HCT116 (cell line): Measurements from ENCODE around the gene PRKG1.

Experiments
- POLR2A ChIP-seq: IDR thresholded peaks from 2 replicates; pipeline ENCODE4 v1.7.0; 2011; ENCODE audit warnings: borderline replicate concordance; ENCODE audit not compliant: insufficient read depth, insufficient read length; ENCODE audit errors: extremely low read depth
- POLR2AphosphoS5 ChIP-seq: IDR thresholded peaks from 2 replicates; pipeline ENCODE4 v1.6.1; 2011; ENCODE audit warnings: mild to moderate bottlenecking, low read depth, low read length, moderate library complexity

DNA sequence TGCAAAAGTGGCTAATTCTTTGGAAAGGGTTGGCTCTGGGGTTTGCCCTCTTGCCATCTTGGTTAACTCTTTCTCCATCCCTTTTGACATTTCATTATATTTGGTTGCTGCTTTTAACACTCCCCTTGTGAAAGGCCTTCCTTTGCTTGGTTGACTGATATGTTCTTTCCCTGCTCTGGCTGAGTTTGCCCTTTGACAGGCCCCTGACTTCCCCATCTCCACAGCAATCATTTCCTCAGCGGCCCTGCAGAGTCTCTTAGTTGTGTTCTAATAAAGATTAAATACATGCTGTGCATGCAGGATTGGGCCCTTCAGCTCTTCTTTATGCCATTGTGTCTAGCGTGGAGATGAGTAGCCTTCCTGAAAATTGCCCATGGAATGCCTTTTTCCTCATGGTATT is 709.7 kb downstream of the PRKG1 start:
- TF ChIP-seq POLR2AphosphoS5 (no peak), POLR2A (no peak)
